ENCODE data around the gene CEP63. TPM values are rescaled to one million over a fixed set of nuclear protein-coding genes. Genes with fewer than 3 reads are reported as not detected.
"Not testable (repeated sequence)": the region's sequence is repeated elsewhere in the genome, so short reads cannot be mapped to it uniquely, and the experiment has no call there.

The CEP63 gene
- total RNA-seq, 1 experiment from 2014 or later, result 37.4 TPM

DNA sequence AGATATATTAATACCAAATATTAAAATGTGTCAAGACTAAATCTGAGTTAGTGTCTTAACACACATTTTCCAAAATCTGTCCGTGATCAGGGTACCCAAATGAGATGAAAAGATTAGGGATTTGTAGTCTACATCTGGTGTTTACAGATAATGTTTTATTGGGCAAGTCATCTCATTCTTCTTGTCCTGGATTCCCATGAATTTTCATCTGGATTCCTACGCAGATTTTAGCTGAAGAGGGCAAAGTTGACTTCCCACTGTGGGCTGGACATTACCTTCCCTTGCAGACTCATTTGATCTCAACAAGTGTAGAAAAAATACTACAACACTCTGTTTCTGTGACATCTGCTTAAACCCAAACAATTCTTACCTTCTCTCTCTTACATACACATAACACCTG lies 79.1 kb downstream of the CEP63 start:
- no peaks in the 10 kb centered on the region for H3K36me3 Mint-ChIP-seq (ENCODE audit: insufficient read depth, unreplicated experiment)
- no peak overlapping the region for H3K27ac Mint-ChIP-seq (ENCODE audit: unreplicated experiment)
- H3K27me3 Mint-ChIP-seq (ENCODE audit: unreplicated experiment), result no peaks in the 10 kb centered on the region
- peaks cover 6% of the 10 kb centered on the region for H3K9me3 Mint-ChIP-seq (ENCODE audit: low read depth, unreplicated experiment)
- CTCF ChIA-PET, result interaction anchor here (0.7 kb wide), 1 partner anchor 1139 kb away, joined by 4 read pairs; no protein-coding TSS in a partner anchor
- no peak overlapping the region for H3K4me3 Mint-ChIP-seq (ENCODE audit: low read depth, unreplicated experiment)
- H3K4me1 Mint-ChIP-seq (ENCODE audit: low read depth, unreplicated experiment), result no peaks in the 10 kb centered on the region
- no peak for DNase-seq
- TF ChIP-seq, protein P1, sequence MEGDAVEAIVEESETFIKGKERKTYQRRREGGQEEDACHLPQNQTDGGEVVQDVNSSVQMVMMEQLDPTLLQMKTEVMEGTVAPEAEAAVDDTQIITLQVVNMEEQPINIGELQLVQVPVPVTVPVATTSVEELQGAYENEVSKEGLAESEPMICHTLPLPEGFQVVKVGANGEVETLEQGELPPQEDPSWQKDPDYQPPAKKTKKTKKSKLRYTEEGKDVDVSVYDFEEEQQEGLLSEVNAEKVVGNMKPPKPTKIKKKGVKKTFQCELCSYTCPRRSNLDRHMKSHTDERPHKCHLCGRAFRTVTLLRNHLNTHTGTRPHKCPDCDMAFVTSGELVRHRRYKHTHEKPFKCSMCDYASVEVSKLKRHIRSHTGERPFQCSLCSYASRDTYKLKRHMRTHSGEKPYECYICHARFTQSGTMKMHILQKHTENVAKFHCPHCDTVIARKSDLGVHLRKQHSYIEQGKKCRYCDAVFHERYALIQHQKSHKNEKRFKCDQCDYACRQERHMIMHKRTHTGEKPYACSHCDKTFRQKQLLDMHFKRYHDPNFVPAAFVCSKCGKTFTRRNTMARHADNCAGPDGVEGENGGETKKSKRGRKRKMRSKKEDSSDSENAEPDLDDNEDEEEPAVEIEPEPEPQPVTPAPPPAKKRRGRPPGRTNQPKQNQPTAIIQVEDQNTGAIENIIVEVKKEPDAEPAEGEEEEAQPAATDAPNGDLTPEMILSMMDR (IDR thresholded peaks at IDR 0.05; ENCODE audit: unreplicated experiment), result no peak
- intact Hi-C loops (cut with micrococcal nuclease; ENCODE audit: unreplicated experiment), result no loop called here
- no TSS peak for BruUV-seq (replicated peaks)

DNA sequence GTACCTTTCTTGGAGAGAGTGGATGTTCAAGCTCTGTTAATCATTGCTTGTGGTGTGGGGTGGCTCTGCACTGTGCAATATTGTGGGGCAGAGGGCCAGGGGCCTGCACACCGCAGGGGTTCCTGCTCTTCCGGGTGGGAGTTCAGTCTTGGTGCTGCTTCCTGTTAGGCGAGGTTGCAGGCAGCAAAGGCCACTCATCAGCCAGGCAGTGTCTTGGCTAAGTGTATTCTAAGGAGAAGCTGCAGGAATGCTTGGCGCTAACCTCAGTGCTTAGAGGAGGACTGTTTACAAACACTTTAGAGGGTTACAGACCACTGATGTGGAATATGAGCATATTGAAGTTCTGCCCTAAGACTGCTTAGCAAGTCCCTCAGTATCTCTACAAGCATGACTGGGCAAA lies 81.7 kb downstream of the CEP63 start:
- no peaks in the 10 kb centered on the region for H3K4me1 Mint-ChIP-seq (ENCODE audit: low read depth, unreplicated experiment)
- no peak for DNase-seq
- H3K9me3 Mint-ChIP-seq (ENCODE audit: low read depth, unreplicated experiment), result peaks cover 11% of the 10 kb centered on the region
- BruUV-seq (replicated peaks), result no TSS peak
- CTCF ChIA-PET, result no interaction called here
- intact Hi-C loops (cut with micrococcal nuclease; ENCODE audit: unreplicated experiment), result no loop called here
- H3K36me3 Mint-ChIP-seq (ENCODE audit: insufficient read depth, unreplicated experiment), result no peaks in the 10 kb centered on the region
- H3K27me3 Mint-ChIP-seq (ENCODE audit: unreplicated experiment), result no peaks in the 10 kb centered on the region
- TF ChIP-seq, protein P1 (IDR thresholded peaks at IDR 0.05; ENCODE audit: unreplicated experiment), result no peak
- no peak overlapping the region for H3K4me3 Mint-ChIP-seq (ENCODE audit: low read depth, unreplicated experiment)
- H3K27ac Mint-ChIP-seq (ENCODE audit: unreplicated experiment), result no peak overlapping the region

DNA sequence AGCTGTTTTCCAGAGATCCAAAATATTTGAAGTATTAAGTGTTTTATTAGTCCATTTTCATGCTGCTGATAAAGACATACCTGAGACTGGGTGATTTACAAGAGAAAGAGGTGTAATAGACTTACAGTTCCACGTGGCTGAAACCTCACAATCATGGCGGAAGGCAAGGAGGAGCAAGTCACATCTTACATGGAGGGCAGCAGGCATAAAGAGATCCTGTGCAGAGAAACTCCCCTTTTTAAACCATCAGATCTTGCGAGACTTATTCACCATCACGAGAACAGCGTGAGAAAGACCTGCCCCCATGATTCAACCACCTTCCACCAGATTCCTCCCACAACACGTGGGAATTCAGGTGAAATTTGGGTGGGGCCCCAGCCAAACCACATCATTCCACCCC lies 82.9 kb downstream of the CEP63 start:
- no peaks in the 10 kb centered on the region for H3K36me3 Mint-ChIP-seq (ENCODE audit: insufficient read depth, unreplicated experiment)
- TF ChIP-seq, protein P1 (IDR thresholded peaks at IDR 0.05; ENCODE audit: unreplicated experiment), result no peak
- CTCF ChIA-PET, result no interaction called here
- no peak for DNase-seq
- BruUV-seq (replicated peaks), result no TSS peak
- no peak overlapping the region for H3K4me3 Mint-ChIP-seq (ENCODE audit: low read depth, unreplicated experiment)
- intact Hi-C loops (cut with micrococcal nuclease; ENCODE audit: unreplicated experiment), result no loop called here
- H3K27me3 Mint-ChIP-seq (ENCODE audit: unreplicated experiment), result no peaks in the 10 kb centered on the region
- peaks cover 11% of the 10 kb centered on the region for H3K9me3 Mint-ChIP-seq (ENCODE audit: low read depth, unreplicated experiment)
- H3K27ac Mint-ChIP-seq (ENCODE audit: unreplicated experiment), result no peak overlapping the region
- no peaks in the 10 kb centered on the region for H3K4me1 Mint-ChIP-seq (ENCODE audit: low read depth, unreplicated experiment)

DNA sequence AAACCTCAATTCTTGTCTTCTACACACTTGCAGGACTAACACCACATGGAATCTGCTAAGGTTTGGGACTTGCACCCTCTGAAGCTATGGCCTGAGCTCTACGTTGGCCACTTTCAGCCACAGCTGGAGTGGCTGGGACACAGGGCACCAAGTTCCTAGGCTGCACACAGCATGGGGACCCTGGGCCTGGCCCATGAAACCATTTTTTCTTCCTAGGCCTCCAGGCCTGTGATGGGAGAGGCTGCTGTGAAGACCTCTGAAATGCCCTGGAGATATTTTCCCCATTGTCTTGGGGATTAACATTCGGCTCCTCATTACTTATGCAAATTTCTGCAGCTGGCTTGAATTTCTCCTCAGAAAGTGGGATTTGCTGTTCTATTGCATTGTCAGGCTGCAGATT lies 84.0 kb downstream of the CEP63 start:
- DNase-seq; H3K27me3 Mint-ChIP-seq (ENCODE audit: unreplicated experiment); H3K27ac Mint-ChIP-seq (ENCODE audit: unreplicated experiment); intact Hi-C loops (cut with micrococcal nuclease; ENCODE audit: unreplicated experiment); H3K36me3 Mint-ChIP-seq (ENCODE audit: insufficient read depth, unreplicated experiment); H3K4me3 Mint-ChIP-seq (ENCODE audit: low read depth, unreplicated experiment); BruUV-seq (replicated peaks); CTCF ChIA-PET; H3K4me1 Mint-ChIP-seq (ENCODE audit: low read depth, unreplicated experiment): not testable (repeated sequence)
- H3K9me3 Mint-ChIP-seq (ENCODE audit: low read depth, unreplicated experiment), result peaks cover 11% of the 10 kb centered on the region

DNA sequence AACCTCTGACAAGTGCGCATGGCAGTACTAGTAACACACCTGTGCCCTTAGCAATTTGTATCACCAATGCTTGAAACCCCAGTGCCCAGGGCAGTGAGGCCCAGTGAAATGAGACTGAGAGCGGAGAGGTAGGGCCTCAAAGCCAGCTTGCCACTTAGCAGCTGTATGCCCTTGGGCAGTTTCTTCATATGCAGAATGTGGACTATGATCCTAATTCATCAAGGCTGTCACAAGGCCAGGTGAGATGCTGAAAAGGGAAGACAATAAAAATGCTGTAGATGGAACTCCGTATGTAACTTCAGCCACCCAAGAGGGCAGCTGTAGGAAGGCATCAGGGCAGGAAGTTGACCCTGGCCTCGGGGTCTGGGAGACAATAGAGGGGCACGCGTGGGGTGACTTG lies 90.6 kb downstream of the CEP63 start:
- H3K9me3 Mint-ChIP-seq (ENCODE audit: low read depth, unreplicated experiment), result no peaks in the 10 kb centered on the region
- CTCF ChIA-PET, result interaction anchor here (1.2 kb wide), 1 partner anchor 19 kb away, joined by 5 read pairs; no protein-coding TSS in a partner anchor

More for the DNA sequence above, 90.6 kb downstream of the CEP63 start:
- TF ChIP-seq, protein P1 (IDR thresholded peaks at IDR 0.05; ENCODE audit: unreplicated experiment), result no peak
- Mint-ChIP-seq H3K27ac (ENCODE audit: unreplicated experiment) (no peak overlapping the region), H3K4me1 (ENCODE audit: low read depth, unreplicated experiment) (no peaks in the 10 kb centered on the region), H3K4me3 (ENCODE audit: low read depth, unreplicated experiment) (no peak overlapping the region), H3K36me3 (ENCODE audit: insufficient read depth, unreplicated experiment) (no peaks in the 10 kb centered on the region), H3K27me3 (ENCODE audit: unreplicated experiment) (no peaks in the 10 kb centered on the region)
- no TSS peak for BruUV-seq (replicated peaks)
- intact Hi-C loops (cut with micrococcal nuclease; ENCODE audit: unreplicated experiment), result no loop called here
- no peak for DNase-seq
